Smooth muscle cell (in vitro differentiated cells): Measurements from ENCODE around the gene DDX42. TPM values are rescaled to one million over a fixed set of nuclear protein-coding genes. Genes with fewer than 3 reads are reported as not detected.
"Not testable (repeated sequence)": the region's sequence is repeated elsewhere in the genome, so short reads cannot be mapped to it uniquely, and the experiment has no call there.

Experiments
- DNase-seq: peaks from one replicate; lab custom pipeline; 2025; ENCODE audit not compliant: unreplicated experiment; lab: John Stamatoyannopoulos, UW
- H2AFZ ChIP-seq: fragments of 200-600 bp; sonication (generic); 2 replicates; pipeline ENCODE4 v1.6.0; 2016; ENCODE audit warnings: antibody characterized with exemption, low read depth, mild to moderate bottlenecking
- H3F3A ChIP-seq: fragments of 200-600 bp; sonication (generic); 2 replicates; pipeline ENCODE4 v1.6.0; 2017; ENCODE audit warnings: antibody characterized with exemption, low read depth
- H3K27ac ChIP-seq: fragments of 200-600 bp; sonication (generic); 2 replicates; pipeline ENCODE4 v1.5.1; 2016; ENCODE audit warnings: low read depth, mild to moderate bottlenecking
- H3K27me3 ChIP-seq: fragments of 200-600 bp; sonication (generic); 2 replicates; pipeline ENCODE4 v1.6.1; 2016; ENCODE audit warnings: low read depth, mild to moderate bottlenecking
- H3K36me3 ChIP-seq: fragments of 200-600 bp; sonication (generic); 2 replicates; pipeline ENCODE4 v1.5.1; 2016; ENCODE audit warnings: low read depth
- H3K4me1 ChIP-seq: fragments of 200-600 bp; sonication (generic); 2 replicates; pipeline ENCODE4 v1.5.1; 2016; ENCODE audit warnings: low read depth
- H3K4me2 ChIP-seq: fragments of 200-600 bp; sonication (generic); 2 replicates; pipeline ENCODE4 v1.6.0; 2016; ENCODE audit warnings: mild to moderate bottlenecking
- H3K4me3 ChIP-seq: fragments of 200-600 bp; sonication (generic); 2 replicates; pipeline ENCODE4 v1.5.1; 2016; ENCODE audit warnings: mild to moderate bottlenecking
- H3K79me2 ChIP-seq: fragments of 200-600 bp; sonication (generic); 2 replicates; pipeline ENCODE4 v1.6.0; 2016; ENCODE audit warnings: low read depth, mild to moderate bottlenecking
- H3K9ac ChIP-seq: fragments of 200-600 bp; sonication (generic); 2 replicates; pipeline ENCODE4 v1.6.0; 2016; ENCODE audit warnings: low read depth
- H3K9me3 ChIP-seq: fragments of 200-600 bp; sonication (generic); replicated peaks from 2 replicates; pipeline ENCODE4 v1.5.1; 2016; ENCODE audit warnings: low read depth
- H4K20me1 ChIP-seq: fragments of 200-600 bp; sonication (generic); 2 replicates; pipeline ENCODE4 v1.6.0; 2016; ENCODE audit warnings: low read depth
- WGBS: methylation state at CpG from one replicate; pipeline ENCODE4 v1.1.7; 2016; ENCODE audit warnings: low lambda C conversion rate; 5-methylcytosine and 5-hydroxymethylcytosine counted together
- polyA plus RNA-seq: library from polyadenylated mRNA; unstranded; fragments of >200 nt; fragmentation: Nextera tagmentation; extraction: Ambion mirVana; gene quantifications from 2 replicates; pipeline ENCODE4 v1.2.1, GENCODE V29; 2016
- total RNA-seq: library from RNA; depleted of rRNA; stranded (reverse); fragments of >200 nt; gene quantifications from 2 replicates; pipeline ENCODE4 v1.2.3, GENCODE V29; 2014
- TF ChIP-seq, protein P1 (sequence below): fragments of 200-600 bp; sonication (generic); IDR thresholded peaks from 2 replicates; pipeline ENCODE4 v1.5.1; 2017; ENCODE audit warnings: borderline replicate concordance, mild to moderate bottlenecking, antibody characterized with exemption; ENCODE audit not compliant: insufficient read depth, poor library complexity, severe bottlenecking

DDX42 gene
- total and polyA plus RNA-seq, 2 experiments from 2014 or later = 30.1 to 80.5 TPM

DNA sequence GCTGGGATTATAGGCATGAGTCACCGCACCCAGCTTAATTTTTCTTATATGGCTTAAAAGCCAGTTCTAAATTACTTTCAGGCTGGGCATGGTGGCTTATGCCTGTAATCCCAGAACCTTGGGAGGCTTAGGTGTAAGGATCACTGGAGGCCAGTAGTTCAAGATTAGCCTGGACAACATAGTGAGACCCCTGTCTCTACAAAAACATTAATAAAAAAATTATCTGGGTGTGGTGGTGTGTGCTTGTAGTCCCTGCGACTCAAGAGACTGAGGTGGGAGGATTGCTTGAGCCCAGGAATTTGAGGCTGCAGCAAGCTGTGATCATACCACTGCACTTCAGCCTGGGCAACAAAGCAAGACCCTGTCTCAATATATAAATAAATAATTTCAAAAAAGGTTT is 79.3 kb downstream of the DDX42 start:
- no peaks in the 10 kb centered on the region for H3K9me3 ChIP-seq
- H3K4me3 ChIP-seq = no peak overlapping the region
- no peaks in the 10 kb centered on the region for H3K4me1 ChIP-seq
- H3K79me2 ChIP-seq = no peaks in the 10 kb centered on the region
- H4K20me1 ChIP-seq = no peaks in the 10 kb centered on the region
- no peaks in the 10 kb centered on the region for H3K36me3 ChIP-seq
- no peak for DNase-seq
- no peaks in the 10 kb centered on the region for H3F3A ChIP-seq
- 97% methylated on average over 2 of the region's 2 CpGs for WGBS
- no peak overlapping the region for H3K9ac ChIP-seq
- peaks cover 4% of the 10 kb centered on the region for H3K27me3 ChIP-seq
- no peak overlapping the region for H3K27ac ChIP-seq
- H2AFZ ChIP-seq = no peak overlapping the region
- TF ChIP-seq, protein P1, sequence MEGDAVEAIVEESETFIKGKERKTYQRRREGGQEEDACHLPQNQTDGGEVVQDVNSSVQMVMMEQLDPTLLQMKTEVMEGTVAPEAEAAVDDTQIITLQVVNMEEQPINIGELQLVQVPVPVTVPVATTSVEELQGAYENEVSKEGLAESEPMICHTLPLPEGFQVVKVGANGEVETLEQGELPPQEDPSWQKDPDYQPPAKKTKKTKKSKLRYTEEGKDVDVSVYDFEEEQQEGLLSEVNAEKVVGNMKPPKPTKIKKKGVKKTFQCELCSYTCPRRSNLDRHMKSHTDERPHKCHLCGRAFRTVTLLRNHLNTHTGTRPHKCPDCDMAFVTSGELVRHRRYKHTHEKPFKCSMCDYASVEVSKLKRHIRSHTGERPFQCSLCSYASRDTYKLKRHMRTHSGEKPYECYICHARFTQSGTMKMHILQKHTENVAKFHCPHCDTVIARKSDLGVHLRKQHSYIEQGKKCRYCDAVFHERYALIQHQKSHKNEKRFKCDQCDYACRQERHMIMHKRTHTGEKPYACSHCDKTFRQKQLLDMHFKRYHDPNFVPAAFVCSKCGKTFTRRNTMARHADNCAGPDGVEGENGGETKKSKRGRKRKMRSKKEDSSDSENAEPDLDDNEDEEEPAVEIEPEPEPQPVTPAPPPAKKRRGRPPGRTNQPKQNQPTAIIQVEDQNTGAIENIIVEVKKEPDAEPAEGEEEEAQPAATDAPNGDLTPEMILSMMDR = no peak
- H3K4me2 ChIP-seq = no peak overlapping the region

DNA sequence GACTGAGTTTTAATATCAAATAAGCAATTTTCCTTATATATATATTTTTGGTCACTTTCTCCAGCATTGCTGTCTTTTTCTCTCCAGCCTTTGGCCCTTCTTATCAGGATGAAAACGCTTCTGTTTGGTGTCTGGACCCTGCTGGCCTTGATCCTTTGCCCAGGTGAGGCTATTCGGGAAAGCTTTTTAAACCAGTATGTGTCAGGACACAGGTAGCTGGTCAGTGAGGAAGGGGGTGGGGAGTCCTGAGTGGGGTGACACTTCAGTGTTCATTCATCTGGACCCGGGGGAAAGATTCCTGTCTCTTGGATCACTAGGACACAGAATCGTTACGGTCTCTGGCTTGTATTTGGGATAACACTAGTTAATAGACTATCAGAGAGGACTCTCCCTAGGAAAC is 80.7 kb downstream of the DDX42 start:
- H3K36me3 ChIP-seq = no peaks in the 10 kb centered on the region
- TF ChIP-seq, protein P1 = no peak
- WGBS = 82% methylated on average over 5 of the region's 5 CpGs

DNA sequence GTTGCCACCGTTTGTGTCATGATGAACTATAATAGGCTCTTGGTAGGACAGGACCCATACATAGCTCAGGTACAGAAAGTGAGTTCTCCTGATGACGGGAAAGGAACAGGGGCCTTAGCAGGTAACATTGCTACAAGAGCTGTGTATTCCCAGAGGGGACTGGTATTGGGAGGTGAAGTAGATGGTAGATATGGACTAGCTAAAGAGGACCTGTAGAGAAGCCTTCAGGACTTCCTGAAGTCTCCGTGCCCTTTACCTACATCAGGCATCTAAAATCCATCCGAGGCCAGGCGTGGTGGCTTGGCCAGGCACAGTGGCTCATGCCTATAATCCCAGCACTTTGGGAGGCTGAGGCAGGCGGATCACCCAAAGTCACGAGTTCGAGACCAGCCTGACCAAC is 81.2 kb downstream of the DDX42 start:
- TF ChIP-seq, protein P1 = no peak
- no peak for DNase-seq
- Histone ChIP-seq H3K9ac (no peak overlapping the region), H3F3A (no peaks in the 10 kb centered on the region), H3K27ac (no peak overlapping the region), H3K36me3 (no peaks in the 10 kb centered on the region), H3K4me3 (no peak overlapping the region), H3K79me2 (no peaks in the 10 kb centered on the region), H3K27me3 (peaks cover 4% of the 10 kb centered on the region), H3K4me1 (no peaks in the 10 kb centered on the region), H4K20me1 (no peaks in the 10 kb centered on the region), H3K4me2 (no peak overlapping the region), H2AFZ (no peak overlapping the region), H3K9me3 (no peaks in the 10 kb centered on the region)
- 85% methylated on average over 8 of the region's 8 CpGs for WGBS

More for the DNA sequence above, 80.7 kb downstream of the DDX42 start:
- Histone ChIP-seq H3K4me2 (no peak overlapping the region), H3F3A (no peaks in the 10 kb centered on the region), H3K79me2 (no peaks in the 10 kb centered on the region), H4K20me1 (no peaks in the 10 kb centered on the region), H3K27me3 (peaks cover 4% of the 10 kb centered on the region), H2AFZ (no peak overlapping the region), H3K4me1 (no peaks in the 10 kb centered on the region), H3K4me3 (no peak overlapping the region), H3K27ac (no peak overlapping the region), H3K9ac (no peak overlapping the region), H3K9me3 (no peaks in the 10 kb centered on the region)
- no peak for DNase-seq

DNA sequence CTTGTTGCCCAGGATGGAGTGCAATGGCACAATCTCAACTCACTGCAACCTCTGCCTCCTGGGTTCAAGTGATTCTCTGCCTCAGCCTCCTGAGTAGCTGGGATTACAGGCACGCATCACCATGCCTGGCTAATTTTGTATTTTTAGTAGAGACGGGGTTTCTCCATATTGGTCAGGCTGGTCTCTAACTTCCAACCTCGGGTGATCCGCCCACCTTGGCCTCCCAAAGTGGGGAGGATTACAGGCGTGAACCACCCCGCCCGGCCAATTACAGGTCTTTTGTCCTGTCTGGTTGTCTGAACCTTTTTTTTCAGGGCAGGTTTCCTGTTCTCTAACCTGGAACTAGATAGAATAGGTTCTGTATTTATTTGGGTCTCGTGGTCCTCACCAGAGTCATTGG is 82.5 kb downstream of the DDX42 start:
- not testable (repeated sequence) for H3F3A ChIP-seq, H3K27me3 ChIP-seq, H4K20me1 ChIP-seq, H3K9me3 ChIP-seq, H3K4me3 ChIP-seq, H3K4me2 ChIP-seq, H3K36me3 ChIP-seq, H3K4me1 ChIP-seq, DNase-seq, H3K79me2 ChIP-seq, H2AFZ ChIP-seq, H3K27ac ChIP-seq, H3K9ac ChIP-seq
- WGBS = 96% methylated on average over 8 of the region's 8 CpGs
